Measurements from ENCODE around the gene MDM2. TPM values are rescaled to one million over a fixed set of nuclear protein-coding genes. Genes with fewer than 3 reads are reported as not detected.
A peak's percentile ranks its signal among the peaks of the same experiment; 100 is the strongest.

Gene MDM2
- total and polyA plus RNA-seq, 2 of the 13 experiments (the other 11 are each of a cell fraction or from before 2014, with no cell fraction given) = 29.3 to 314 TPM

DNA sequence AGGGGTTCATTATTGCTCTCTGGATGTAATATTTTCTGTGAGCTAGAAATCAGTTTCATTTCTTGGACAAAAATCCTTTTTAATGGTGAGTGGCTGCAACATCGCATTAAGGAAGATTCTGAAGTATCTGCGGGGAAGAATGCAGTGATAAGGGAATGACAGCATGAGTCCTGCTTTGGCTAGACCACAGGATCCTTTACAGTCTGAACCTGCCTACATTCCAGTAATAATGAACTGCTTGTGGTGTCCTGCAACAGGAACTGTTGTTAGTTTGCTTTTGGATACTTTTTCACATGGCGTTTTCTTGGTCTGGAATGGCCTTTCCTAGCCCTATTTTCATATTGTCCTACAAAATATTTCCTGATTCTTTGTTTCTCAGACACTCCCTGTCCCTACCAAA is 15.7 kb downstream of the MDM2 start (continued):
- TF ChIP-seq, protein P1, sequence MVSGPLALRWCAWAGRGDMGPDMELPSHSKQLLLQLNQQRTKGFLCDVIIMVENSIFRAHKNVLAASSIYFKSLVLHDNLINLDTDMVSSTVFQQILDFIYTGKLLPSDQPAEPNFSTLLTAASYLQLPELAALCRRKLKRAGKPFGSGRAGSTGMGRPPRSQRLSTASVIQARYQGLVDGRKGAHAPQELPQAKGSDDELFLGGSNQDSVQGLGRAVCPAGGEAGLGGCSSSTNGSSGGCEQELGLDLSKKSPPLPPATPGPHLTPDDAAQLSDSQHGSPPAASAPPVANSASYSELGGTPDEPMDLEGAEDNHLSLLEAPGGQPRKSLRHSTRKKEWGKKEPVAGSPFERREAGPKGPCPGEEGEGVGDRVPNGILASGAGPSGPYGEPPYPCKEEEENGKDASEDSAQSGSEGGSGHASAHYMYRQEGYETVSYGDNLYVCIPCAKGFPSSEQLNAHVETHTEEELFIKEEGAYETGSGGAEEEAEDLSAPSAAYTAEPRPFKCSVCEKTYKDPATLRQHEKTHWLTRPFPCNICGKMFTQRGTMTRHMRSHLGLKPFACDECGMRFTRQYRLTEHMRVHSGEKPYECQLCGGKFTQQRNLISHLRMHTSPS (CRISPR knock-in tag; IDR thresholded peaks at IDR 0.05; ENCODE audit: low read depth) = no peak
- TF ChIP-seq POLR2A (IDR thresholded peaks at IDR 0.05; ENCODE audit: insufficient read depth in 1 of 2, low read depth in 2 of 2, low read length in 2 of 2) (peak; percentile 25 to 31; a peak in 1 of 4 replicates), HDAC6 (IDR thresholded peaks at IDR 0.05; ENCODE audit: low read depth, low read length) (no peak), POLR2G (IDR thresholded peaks at IDR 0.05; ENCODE audit: low read depth, low read length) (peak; percentile 20; the same call in 1 of the 2 replicates), RBFOX2 (IDR thresholded peaks at IDR 0.05; ENCODE audit: low read depth, low read length) (0 out of 2 replicates have a peak, but pooled peaks have one; percentile 9)

DNA sequence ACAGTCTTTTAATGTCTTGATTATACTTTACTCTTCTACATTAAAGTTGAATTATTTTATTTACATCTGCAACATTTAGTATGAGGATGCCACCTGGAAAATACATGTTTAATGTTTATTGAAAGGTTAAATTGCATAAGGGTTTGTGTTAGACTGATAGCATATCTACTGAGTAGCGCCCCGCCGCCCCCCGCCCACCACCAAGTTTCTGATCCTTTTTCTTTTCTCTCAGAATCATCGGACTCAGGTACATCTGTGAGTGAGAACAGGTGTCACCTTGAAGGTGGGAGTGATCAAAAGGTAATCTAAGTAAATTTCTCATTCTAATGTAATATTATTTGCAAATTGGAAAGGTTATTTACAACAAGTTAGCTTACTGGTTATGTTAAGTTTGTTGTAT is 16.2 kb downstream of the MDM2 start:
- no peak overlapping the region for H3K9ac ChIP-seq (ENCODE audit: insufficient read depth, low read depth, low read length)
- in situ Hi-C loops (cut with HindIII; ENCODE audit: extremely low pct_ligation_motif_present, low pct_unique_long_range_greater_than_20kb) (no loop called here), intact Hi-C loops (cut with micrococcal nuclease; ENCODE audit: unreplicated experiment) (no loop called here)
- DNase-seq (ENCODE audit: low spot score) (no peak), ATAC-seq (no peak), FAIRE-seq (no peak)
- peaks cover 35% of the 10 kb centered on the region for H4K20me1 ChIP-seq (ENCODE audit: insufficient read depth, low read length)
- H3K36me3 ChIP-seq (replicated peaks in 1 of 2; ENCODE audit: control insufficient read depth in 1 of 2, insufficient read depth in 2 of 2, low read length in 2 of 2) = peaks cover 17 to 74% of the 10 kb centered on the region in 2 experiments
- peak; percentile 40; the same call in 1 of the 2 replicates for TF ChIP-seq RBFOX2 (IDR thresholded peaks at IDR 0.05; ENCODE audit: low read depth, low read length)
- TF ChIP-seq, protein P2, sequence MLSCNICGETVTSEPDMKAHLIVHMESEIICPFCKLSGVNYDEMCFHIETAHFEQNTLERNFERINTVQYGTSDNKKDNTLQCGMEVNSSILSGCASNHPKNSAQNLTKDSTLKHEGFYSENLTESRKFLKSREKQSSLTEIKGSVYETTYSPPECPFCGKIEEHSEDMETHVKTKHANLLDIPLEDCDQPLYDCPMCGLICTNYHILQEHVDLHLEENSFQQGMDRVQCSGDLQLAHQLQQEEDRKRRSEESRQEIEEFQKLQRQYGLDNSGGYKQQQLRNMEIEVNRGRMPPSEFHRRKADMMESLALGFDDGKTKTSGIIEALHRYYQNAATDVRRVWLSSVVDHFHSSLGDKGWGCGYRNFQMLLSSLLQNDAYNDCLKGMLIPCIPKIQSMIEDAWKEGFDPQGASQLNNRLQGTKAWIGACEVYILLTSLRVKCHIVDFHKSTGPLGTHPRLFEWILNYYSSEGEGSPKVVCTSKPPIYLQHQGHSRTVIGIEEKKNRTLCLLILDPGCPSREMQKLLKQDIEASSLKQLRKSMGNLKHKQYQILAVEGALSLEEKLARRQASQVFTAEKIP (CRISPR knock-in tag; IDR thresholded peaks at IDR 0.05; ENCODE audit: borderline replicate concordance) = no peak
- TF ChIP-seq POLR2A (IDR thresholded peaks at IDR 0.05; ENCODE audit: insufficient read depth in 1 of 2, low read depth in 2 of 2, low read length in 2 of 2) = 0 out of 4 replicates have a peak, but pooled peaks of 1 of the 2 experiments have one; percentile 0
- no peak overlapping the region for H3K4me3 ChIP-seq (replicated peaks in 1 of 3; ENCODE audit: insufficient read depth in 1 of 3, low read depth in 2 of 3, low read length in 3 of 3)
- no TSS peak for BruUV-seq (replicated peaks)
- H3K4me1 ChIP-seq (ENCODE audit: insufficient read depth, low read length) = peaks cover 39% of the 10 kb centered on the region
- no peaks in the 10 kb centered on the region for H3K27me3 ChIP-seq (ENCODE audit: control insufficient read depth in 1 of 2, insufficient read depth in 2 of 2, low read length in 2 of 2)
- ChIA-PET CTCF (ENCODE audit: low intra/inter-chr PET ratio, low total read pairs) (no interaction called here), POLR2A (no interaction called here)
- no peaks in the 10 kb centered on the region for H3K9me3 ChIP-seq (ENCODE audit: low read length)
- H3K79me2 ChIP-seq (ENCODE audit: insufficient read depth, low read length) = peaks cover 43% of the 10 kb centered on the region
- WGBS (ENCODE audit: low lambda C conversion rate) = 98% methylated on average over 5 of the region's 5 CpGs
- no peak overlapping the region for H2AFZ ChIP-seq (ENCODE audit: low read length)
- no peak overlapping the region for H3K27ac ChIP-seq (ENCODE audit: extremely low read length, insufficient read depth, low read length)
- H3K4me2 ChIP-seq (ENCODE audit: low read depth, low read length) = no peak overlapping the region

All from HepG2 (cell line).